H1 (cell line): ENCODE measurements around the gene RMDN2. TPM values are rescaled to one million over a fixed set of nuclear protein-coding genes. Genes with fewer than 3 reads are reported as not detected.

Experiments
- CTCF ChIA-PET: fragments of 300-600 bp; sonication (Branson Sonifier 250); formaldehyde crosslinking; loops from one replicate; lab custom pipeline; 2021; ENCODE audit not compliant: partially characterized antibody; lab: Charles Lee
- POLR2A ChIA-PET: fragments of 300-600 bp; sonication (Branson Sonifier 250); formaldehyde crosslinking; loops from one replicate; lab custom pipeline; 2021; ENCODE audit warnings: inconsistent platforms; ENCODE audit not compliant: partially characterized antibody; lab: Charles Lee
- DNase-seq, 2 experiments: peaks; one replicate each; pipeline versions ENCODE4 v3.0.0 to v3.0.0-alpha.2; 2010 to 2022; ENCODE audit warnings: low spot score in 2 of 2, low read depth in 1 of 2, mixed read lengths in 1 of 2
- FAIRE-seq: peaks from 2 replicates; lab custom pipeline; 2011; peaks lifted over from hg19 to GRCh38; lab: Jason Lieb, UNC
- H2AFZ ChIP-seq: 2 replicates; pipeline ENCODE4 v1.8.1; 2012; ENCODE audit warnings: low read length, inconsistent platforms
- H2AK5ac ChIP-seq: 2 replicates; pipeline ENCODE4 v1.6.1; 2013; ENCODE audit warnings: low read depth, low read length
- H2BK120ac ChIP-seq: replicated peaks from 2 replicates; pipeline ENCODE3; 2013; ENCODE audit warnings: low read depth, low read length, inconsistent platforms
- H2BK12ac ChIP-seq: 2 replicates; pipeline ENCODE4 v1.6.1; 2013; ENCODE audit warnings: low read depth, low read length
- H2BK15ac ChIP-seq: 2 replicates; pipeline ENCODE4 v1.6.1; 2013; ENCODE audit warnings: low read length
- H2BK20ac ChIP-seq: 2 replicates; pipeline ENCODE4 v1.6.1; 2013; ENCODE audit warnings: low read length
- H2BK5ac ChIP-seq: 2 replicates; pipeline ENCODE4 v1.6.1; 2013; ENCODE audit warnings: low read depth, low read length
- H3K14ac ChIP-seq: 2 replicates; pipeline ENCODE4 v1.6.1; 2013; ENCODE audit warnings: inconsistent platforms; ENCODE audit not compliant: insufficient read length
- H3K18ac ChIP-seq: 2 replicates; pipeline ENCODE4 v1.6.1; 2013; ENCODE audit warnings: low read length; ENCODE audit errors: extremely low read depth
- H3K23ac ChIP-seq: 2 replicates; pipeline ENCODE4 v1.6.1; 2013; ENCODE audit warnings: inconsistent platforms; ENCODE audit not compliant: insufficient read length
- H3K23me2 ChIP-seq: 2 replicates; pipeline ENCODE4 v1.6.1; 2013; ENCODE audit warnings: low read depth, low read length
- H3K27ac ChIP-seq: 2 replicates; pipeline ENCODE4 v1.6.1; 2011; ENCODE audit warnings: low read depth, low read length, inconsistent platforms
- H3K27me3 ChIP-seq, 4 experiments: replicated peaks in 1 of 4; 1 replicate in 1 of 4; 2 replicates in 3 of 4; pipeline versions ENCODE4 v1.6.1 to v1.8.1; 2011 to 2013; ENCODE audit warnings: low read length in 3 of 4, mild to moderate bottlenecking in 3 of 4, inconsistent platforms in 2 of 4, mixed read lengths in 2 of 4, moderate library complexity in 1 of 4; ENCODE audit not compliant: control insufficient read depth in 3 of 4, insufficient read depth in 3 of 4; ENCODE audit errors: extremely low read depth in 1 of 4
- H3K36me3 ChIP-seq, 4 experiments: 2 replicates each; pipeline versions ENCODE4 v1.6.1 to v1.8.1; 2011 to 2013; ENCODE audit warnings: mild to moderate bottlenecking in 4 of 4, low read length in 3 of 4, moderate library complexity in 2 of 4, control low read depth in 1 of 4, inconsistent platforms in 1 of 4; ENCODE audit not compliant: insufficient read depth in 4 of 4, control insufficient read depth in 2 of 4
- H3K4ac ChIP-seq: replicated peaks from 2 replicates; pipeline ENCODE3; 2013; ENCODE audit warnings: low read length, low read depth, mixed read lengths, inconsistent platforms; ENCODE audit not compliant: insufficient read length
- H3K4me1 ChIP-seq, 4 experiments: replicated peaks in 1 of 4; 1 replicate in 1 of 4; 2 replicates in 3 of 4; pipeline versions ENCODE4 v1.6.1 to v1.8.1; 2011 to 2013; ENCODE audit warnings: low read length in 3 of 4, inconsistent platforms in 2 of 4, mixed read lengths in 1 of 4; ENCODE audit not compliant: insufficient read depth in 4 of 4, control insufficient read depth in 3 of 4
- H3K4me2 ChIP-seq, 2 experiments: 2 replicates each; pipeline versions ENCODE4 v1.6.1 to v1.8.1; 2011 to 2013; ENCODE audit warnings: low read depth in 2 of 2, low read length in 2 of 2, control low read depth in 1 of 2, inconsistent platforms in 1 of 2, mild to moderate bottlenecking in 1 of 2; ENCODE audit not compliant: insufficient read depth in 1 of 2
- H3K4me3 ChIP-seq, 4 experiments: fragments of 200-600, 300-600 bp in 1 of 4; sonication (generic), shearing (Covaris generic), sonication (Bioruptor Twin) in 1 of 4; 2 replicates each; pipeline versions ENCODE4 v1.5.1 to v1.8.1; 2011 to 2016; ENCODE audit warnings: low read length in 4 of 4, low read depth in 3 of 4, control low read depth in 2 of 4, inconsistent platforms in 2 of 4, mild to moderate bottlenecking in 2 of 4, mixed read lengths in 1 of 4, moderate library complexity in 1 of 4; ENCODE audit not compliant: insufficient read depth in 2 of 4; ENCODE audit errors: extremely low read depth in 1 of 4
- H3K56ac ChIP-seq: replicated peaks from 2 replicates; pipeline ENCODE3; 2013; ENCODE audit warnings: low read depth, mild to moderate bottlenecking, mixed read lengths, low read length, inconsistent platforms; ENCODE audit not compliant: insufficient read length
- H3K79me1 ChIP-seq: 2 replicates; pipeline ENCODE4 v1.6.1; 2013; ENCODE audit warnings: low read depth, low read length, control low read depth
- H3K79me2 ChIP-seq, 2 experiments: 2 replicates each; pipeline versions ENCODE4 v1.6.1 to v1.8.1; 2012 to 2013; ENCODE audit warnings: low read length in 2 of 2, mild to moderate bottlenecking in 2 of 2, inconsistent platforms in 1 of 2; ENCODE audit not compliant: insufficient read depth in 2 of 2, control insufficient read depth in 1 of 2
- H3K9ac ChIP-seq, 4 experiments: replicated peaks in 1 of 4; 1 replicate in 1 of 4; 2 replicates in 3 of 4; pipeline versions ENCODE4 v1.6.1 to v1.8.1; 2011 to 2013; ENCODE audit warnings: low read depth in 3 of 4, low read length in 3 of 4, control low read depth in 2 of 4, mild to moderate bottlenecking in 2 of 4, moderate library complexity in 2 of 4, inconsistent platforms in 1 of 4; ENCODE audit errors: extremely low read depth in 1 of 4
- H3K9me3 ChIP-seq, 2 experiments: 2 replicates each; pipeline versions ENCODE4 v1.6.1 to v1.8.1; 2012 to 2013; ENCODE audit warnings: mild to moderate bottlenecking in 2 of 2, moderate library complexity in 2 of 2, control low read depth in 1 of 2, inconsistent platforms in 1 of 2, low read depth in 1 of 2, low read length in 1 of 2, mixed read lengths in 1 of 2; ENCODE audit not compliant: insufficient read depth in 2 of 2
- H4K20me1 ChIP-seq, 2 experiments: replicated peaks in 1 of 2; 2 replicates each; pipeline versions ENCODE3 to v1.8.1; 2011 to 2013; ENCODE audit warnings: inconsistent platforms in 2 of 2, low read length in 2 of 2, mild to moderate bottlenecking in 1 of 2; ENCODE audit not compliant: insufficient read depth in 2 of 2, control insufficient read depth in 1 of 2
- H4K5ac ChIP-seq: 2 replicates; pipeline ENCODE4 v1.6.1; 2013; ENCODE audit warnings: low read length, low read depth, mixed read lengths, inconsistent platforms; ENCODE audit not compliant: insufficient read length
- H4K8ac ChIP-seq: 2 replicates; pipeline ENCODE4 v1.8.0; 2013; ENCODE audit warnings: mild to moderate bottlenecking, moderate library complexity, low read length, inconsistent platforms; ENCODE audit not compliant: insufficient read depth; ENCODE audit errors: extremely low read depth
- H4K91ac ChIP-seq: replicated peaks from 2 replicates; pipeline ENCODE3; 2013; ENCODE audit warnings: low read length, mixed read lengths, inconsistent platforms; ENCODE audit not compliant: insufficient read length
- CEBPB ChIP-seq: IDR thresholded peaks from 2 replicates; pipeline ENCODE4 v1.6.1; 2012; ENCODE audit warnings: low read depth, low read length
- CTBP2 ChIP-seq: IDR thresholded peaks from 2 replicates; pipeline ENCODE4 v1.7.0; 2011; ENCODE audit warnings: borderline replicate concordance, mild to moderate bottlenecking, moderate library complexity, mixed read lengths, low read length; ENCODE audit not compliant: insufficient read depth, insufficient read length
- E2F6 ChIP-seq: IDR thresholded peaks from 2 replicates; pipeline ENCODE4 v1.6.1; 2012; ENCODE audit warnings: inconsistent platforms
- EZH2 ChIP-seq: fragments of 200-600 bp; sonication (generic); IDR thresholded peaks from 2 replicates; pipeline ENCODE4 v1.7.1; 2012; ENCODE audit warnings: low read depth, mild to moderate bottlenecking, moderate library complexity, low read length, inconsistent platforms; ENCODE audit not compliant: severe bottlenecking
- HDAC6 ChIP-seq: IDR thresholded peaks from one replicate; pipeline ENCODE4 v1.7.1; 2012; ENCODE audit warnings: low read depth, mild to moderate bottlenecking, inconsistent platforms, low read length, moderate library complexity
- POLR2A ChIP-seq, 2 experiments: IDR thresholded peaks; 1 replicate in 1 of 2; 2 replicates in 1 of 2; pipeline ENCODE4 v1.6.1; 2011; ENCODE audit warnings: low read depth in 2 of 2, low read length in 2 of 2, mild to moderate bottlenecking in 2 of 2; ENCODE audit errors: control extremely low read depth in 1 of 2
- POU5F1 ChIP-seq: IDR thresholded peaks from 2 replicates; pipeline ENCODE4 v1.6.1; 2011; ENCODE audit warnings: low read depth, mild to moderate bottlenecking, low read length, moderate library complexity
- WGBS, 2 experiments: shearing (Covaris generic) in 1 of 2; methylation state at CpG; one replicate each; pipeline versions ENCODE4 v1.1.6 to v1.1.7; 2013 to 2015; ENCODE audit warnings: low lambda C conversion rate in 2 of 2, mixed read lengths in 2 of 2, inconsistent platforms in 1 of 2, low coverage in 1 of 2, missing lambda C conversion rate in 1 of 2; ENCODE audit not compliant: insufficient replicate concordance in 2 of 2, insufficient coverage in 1 of 2, insufficient read length in 1 of 2; ENCODE audit errors: extremely low coverage in 1 of 2, missing lambda C conversion rate in 1 of 2; 5-methylcytosine and 5-hydroxymethylcytosine counted together
- polyA plus RNA-seq, 7 experiments: library from polyadenylated mRNA; depleted of rRNA in 3 of 7; stranded (reverse) in 5 of 7; unstranded in 2 of 7; fragments of >200 nt in 5 of 7; fragments of 200-250 nt in 2 of 7; gene quantifications; 1 replicate in 5 of 7; 2 replicates in 1 of 7; 4 replicates in 1 of 7; pipeline versions ENCODE4 v1.2.1 to v1.2.3, GENCODE V29; 2011 to 2013; ENCODE audit warnings: missing spikeins in 2 of 7, mixed read lengths in 2 of 7
- total RNA-seq: library from RNA; stranded (reverse); fragmentation: NEBNext Ultra II Directional; extraction: Animal tissue kit (Norgen Biotek cat#: 25700); gene quantifications from 2 replicates; pipeline ENCODE4 v1.2.1, GENCODE V29; 2021

RMDN2 gene
- total and polyA plus RNA-seq, 2 of the 8 experiments (the other 6 are each of a cell fraction or from before 2014, with no cell fraction given), result 0.53 to 3.0 TPM

- Histone ChIP-seq H2BK20ac (no peak overlapping the region), H2BK120ac (no peak overlapping the region), H3K4me3 (no peak overlapping the region), H3K36me3 (no peaks in the 10 kb centered on the region), H4K8ac (no peak overlapping the region), H2BK5ac (no peak overlapping the region), H3K14ac (no peak overlapping the region), H3K4me2 (no peak overlapping the region), H4K20me1 (no peaks in the 10 kb centered on the region), H3K23ac (no peak overlapping the region), H3K18ac (no peak overlapping the region), H3K23me2 (no peaks in the 10 kb centered on the region), H3K27ac (no peak overlapping the region), H3K27me3 (no peaks in the 10 kb centered on the region), H2BK12ac (no peak overlapping the region), H3K4ac (no peak overlapping the region), H3K9ac (no peak overlapping the region), H4K91ac (no peak overlapping the region), H2BK15ac (no peak overlapping the region), H3K79me2 (no peaks in the 10 kb centered on the region), H2AK5ac (no peak overlapping the region), H3K9me3 (peaks cover 0 to 7% of the 10 kb centered on the region in 2 experiments; a peak in 1 of 4 replicates), H4K5ac (no peak overlapping the region), H3K56ac (no peak overlapping the region), H2AFZ (peak overlapping the region; percentile 49; the same call in 1 of the 2 replicates), H3K4me1 (peaks cover 0 to 2% (median 0%) of the 10 kb centered on the region in 4 experiments; a peak in 1 of 7 replicates), H3K79me1 (no peaks in the 10 kb centered on the region)
- DNase-seq (no peak), FAIRE-seq (no peak)
- TF ChIP-seq HDAC6 (no peak), EZH2 (no peak), CTBP2 (no peak), POU5F1 (no peak), CEBPB (no peak), E2F6 (no peak), POLR2A (IDR thresholded peaks at IDR 0.05; ENCODE audit: control extremely low read depth in 1 of 2, low read depth in 2 of 2, low read length in 2 of 2) (no peak)
- ChIA-PET POLR2A (no interaction called here), CTCF (interaction anchor here (1.3 to 1.8 kb wide), 2 partner anchors 9 to 24 kb away, joined by 4 read pairs; no protein-coding TSS in a partner anchor)
- WGBS, 2 experiments, result 68% methylated on average over 5 of the region's 5 CpGs; no CpG with 5 or more reads in 1 of the 2 experiments
Measured at GRCh38 chr2:37904993-37905392, 20.1 kb upstream of the RMDN2 start.
